NOMO-1 treated with DMSO at 0.1 percent for 48 hours (cell line): ENCODE measurements around the gene PACRG.

Source experiments
- DNase-seq: peaks from one replicate; lab custom pipeline; 2025; ENCODE audit not compliant: unreplicated experiment; lab: John Stamatoyannopoulos, UW

The PACRG gene

GRCh38 chr6:163192591-163192990 is 464.8 kb downstream of the PACRG start:
- DNase-seq = no peak

GRCh38 chr6:163193326-163193725 is 465.6 kb downstream of the PACRG start:
- no peak for DNase-seq

GRCh38 chr6:163195721-163196691 is 468.2 kb downstream of the PACRG start:
- DNase-seq = no peak

GRCh38 chr6:163197839-163198238 is 470.1 kb downstream of the PACRG start:
- DNase-seq = no peak

- DNase-seq = no peak
Measured at GRCh38 chr6:163198396-163198795, 470.6 kb downstream of the PACRG start.

- no peak for DNase-seq
Measured at GRCh38 chr6:163199371-163199770, 471.6 kb downstream of the PACRG start.

GRCh38 chr6:163200289-163200688 is 472.5 kb downstream of the PACRG start:
- no peak for DNase-seq

GRCh38 chr6:163200694-163201093 is 472.9 kb downstream of the PACRG start:
- DNase-seq = no peak

- DNase-seq = no peak
Measured at GRCh38 chr6:163201855-163202254, 474.1 kb downstream of the PACRG start.

- DNase-seq = no peak
Measured at GRCh38 chr6:163206196-163206595, 478.4 kb downstream of the PACRG start.

GRCh38 chr6:163207431-163208383 is 479.9 kb downstream of the PACRG start:
- no peak for DNase-seq

- DNase-seq = no peak
Measured at GRCh38 chr6:163209005-163209404, 481.2 kb downstream of the PACRG start.

GRCh38 chr6:163212123-163212522 is 484.3 kb downstream of the PACRG start:
- DNase-seq = no peak

GRCh38 chr6:163214259-163214658 is 486.5 kb downstream of the PACRG start:
- no peak for DNase-seq

GRCh38 chr6:163218361-163218894 is 490.7 kb downstream of the PACRG start:
- no peak for DNase-seq

GRCh38 chr6:163226181-163226835 is 498.5 kb downstream of the PACRG start:
- no peak for DNase-seq

- DNase-seq = no peak
Measured at GRCh38 chr6:163226836-163227485, 499.2 kb downstream of the PACRG start.

GRCh38 chr6:163228041-163228440 is 500.3 kb downstream of the PACRG start:
- no peak for DNase-seq

GRCh38 chr6:163229050-163229449 is 501.3 kb downstream of the PACRG start:
- no peak for DNase-seq

- DNase-seq = no peak
Measured at GRCh38 chr6:163230901-163231300, 503.1 kb downstream of the PACRG start.
